ENCODE data around the gene DLG3. TPM values are rescaled to one million over a fixed set of nuclear protein-coding genes. Genes with fewer than 3 reads are reported as not detected.

DLG3 gene
- polyA plus RNA-seq, 2 of the 4 experiments (the other 2 are of a cell fraction), result 3.2 to 12.8 TPM

DNA sequence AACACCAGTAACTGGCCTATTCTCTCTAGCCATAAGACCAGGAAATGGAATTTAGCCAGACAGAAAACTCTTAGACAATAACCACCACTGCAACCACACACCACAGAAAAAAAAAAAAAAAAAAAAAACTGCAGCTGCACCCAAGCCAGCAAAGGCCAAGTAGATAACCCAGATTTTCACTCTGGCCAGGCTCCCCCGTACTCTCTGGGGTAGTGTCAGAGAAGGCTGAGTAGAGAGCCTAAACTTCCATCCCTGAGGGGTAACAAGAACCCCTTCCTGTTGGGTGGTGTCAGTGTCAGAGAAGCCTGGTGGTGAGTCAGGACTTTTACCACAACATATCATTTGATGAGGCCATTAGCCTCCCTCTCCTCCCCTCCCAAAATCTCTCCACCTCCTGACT lies 5.6 kb upstream of the DLG3 start (continued):
- TF ChIP-seq, protein P1, sequence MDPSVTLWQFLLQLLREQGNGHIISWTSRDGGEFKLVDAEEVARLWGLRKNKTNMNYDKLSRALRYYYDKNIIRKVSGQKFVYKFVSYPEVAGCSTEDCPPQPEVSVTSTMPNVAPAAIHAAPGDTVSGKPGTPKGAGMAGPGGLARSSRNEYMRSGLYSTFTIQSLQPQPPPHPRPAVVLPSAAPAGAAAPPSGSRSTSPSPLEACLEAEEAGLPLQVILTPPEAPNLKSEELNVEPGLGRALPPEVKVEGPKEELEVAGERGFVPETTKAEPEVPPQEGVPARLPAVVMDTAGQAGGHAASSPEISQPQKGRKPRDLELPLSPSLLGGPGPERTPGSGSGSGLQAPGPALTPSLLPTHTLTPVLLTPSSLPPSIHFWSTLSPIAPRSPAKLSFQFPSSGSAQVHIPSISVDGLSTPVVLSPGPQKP (IDR thresholded peaks at IDR 0.05; ENCODE audit: low read depth, low read length), result no peak
- TF ChIP-seq PHF8 (IDR thresholded peaks at IDR 0.05; ENCODE audit: borderline replicate concordance, low read depth), result no peak
- TF ChIP-seq KDM5A (IDR thresholded peaks at IDR 0.05), result no peak
- no peak for TF ChIP-seq POLR2AphosphoS2 (conservative IDR thresholded peaks at IDR 0.05; ENCODE audit: low read length)
- TF ChIP-seq HEYL (CRISPR knock-in tag; IDR thresholded peaks at IDR 0.05), result no peak
- TF ChIP-seq FOSB (CRISPR knock-in tag; IDR thresholded peaks at IDR 0.05), result no peak
- TF ChIP-seq JUNB (IDR thresholded peaks at IDR 0.05), result no peak
- no peak for TF ChIP-seq MAZ (IDR thresholded peaks at IDR 0.05; ENCODE audit: borderline replicate concordance, low read depth, low read length)

DNA sequence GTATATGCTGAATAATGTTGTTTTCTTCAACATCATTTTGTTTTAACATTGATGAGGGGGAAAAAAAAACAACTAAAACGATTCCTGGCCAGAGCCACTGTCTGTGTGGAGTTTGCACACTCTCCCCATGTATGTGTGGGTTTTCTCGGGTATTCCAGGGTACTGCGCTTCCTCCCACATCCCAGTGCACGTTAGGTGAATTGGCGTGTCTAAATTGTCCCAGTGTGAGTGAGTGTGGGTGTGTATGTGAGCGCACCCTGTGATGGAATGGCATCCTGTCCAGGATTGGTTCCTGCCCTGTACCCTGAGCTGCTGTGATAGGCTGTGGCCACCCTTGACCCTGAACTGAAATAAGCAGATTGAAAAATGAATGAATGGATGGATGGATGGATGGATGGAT lies 2.4 kb upstream of the DLG3 start:
- Histone ChIP-seq H3K27ac (no peak overlapping the region), H3K4me3 (no peak overlapping the region), H3K4me1 (0 out of 3 replicates have a peak, but pooled peaks cover 4% of the 10 kb centered on the region), H3K4me2 (no peak overlapping the region), H3K9me3 (no peaks in the 10 kb centered on the region)
- ATAC-seq (peak in 1 of 2 experiments; percentile 35; a peak in 2 of 6 replicates), FAIRE-seq (no peak), DNase-seq (ENCODE audit: low read depth in 1 of 2, low spot score in 1 of 2) (no peak)
- CTCF ChIA-PET, result interaction anchor here (1.8 to 3.9 kb wide), 3 partner anchors 8 to 19 kb away, joined by 6 to 29 read pairs (median 27); partner anchors contain the start of gene GDPD2
- 12% methylated on average over 6 of the region's 6 CpGs for WGBS (ENCODE audit: missing lambda C conversion rate)
- TF ChIP-seq KDM1A (IDR thresholded peaks at IDR 0.05; ENCODE audit: low read depth) (no peak), TP53 (CRISPR knock-in tag; IDR thresholded peaks at IDR 0.05) (no peak), MAZ (IDR thresholded peaks at IDR 0.05; ENCODE audit: borderline replicate concordance, low read depth, low read length) (no peak), RNF2 (IDR thresholded peaks at IDR 0.05; ENCODE audit: borderline replicate concordance, low read depth) (no peak), CHD2 (IDR thresholded peaks at IDR 0.05; ENCODE audit: low read length, partially characterized antibody) (no peak), HDAC2 (IDR thresholded peaks at IDR 0.05) (no peak), HOXB13 (CRISPR knock-in tag; IDR thresholded peaks at IDR 0.05; ENCODE audit: low read depth) (no peak)
- POLR2A ChIA-PET, result no interaction called here

DNA sequence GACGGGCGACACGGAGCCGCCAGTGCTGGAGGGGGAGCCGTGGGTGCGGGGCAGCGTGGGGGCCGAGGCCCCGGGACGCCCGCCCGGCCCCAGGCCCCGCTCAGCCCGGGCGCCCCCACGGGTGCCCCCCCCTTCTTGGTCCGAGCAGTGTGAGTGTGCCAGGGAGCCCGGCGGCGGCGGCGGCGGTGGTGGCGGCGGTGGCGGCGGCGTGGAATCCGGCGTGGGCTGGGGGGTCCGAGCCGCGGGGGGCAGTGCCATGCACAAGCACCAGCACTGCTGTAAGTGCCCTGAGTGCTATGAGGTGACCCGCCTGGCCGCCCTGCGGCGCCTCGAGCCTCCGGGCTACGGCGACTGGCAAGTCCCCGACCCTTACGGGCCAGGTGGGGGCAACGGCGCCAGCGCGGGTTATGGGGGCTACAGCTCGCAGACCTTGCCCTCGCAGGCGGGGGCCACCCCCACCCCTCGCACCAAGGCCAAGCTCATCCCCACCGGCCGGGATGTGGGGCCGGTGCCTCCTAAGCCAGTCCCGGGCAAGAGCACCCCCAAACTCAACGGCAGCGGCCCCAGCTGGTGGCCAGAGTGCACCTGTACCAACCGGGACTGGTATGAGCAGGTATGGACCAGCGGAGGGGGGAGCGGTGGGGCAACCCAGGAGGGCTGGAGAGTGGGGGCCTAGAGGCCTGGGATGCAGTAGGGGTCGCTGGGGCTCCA lies 466 bp downstream of the DLG3 start:
- Histone ChIP-seq H3K4me3 (peak overlapping the region; percentile 47), H3K4me2 (peak overlapping the region; percentile 95), H3K4me1 (0 out of 3 replicates have a peak, but pooled peaks cover 4% of the 10 kb centered on the region), H3K27ac (peak overlapping the region in 1 of 2 experiments; percentile 42; a peak in 3 of 6 replicates), H3K9me3 (no peaks in the 10 kb centered on the region)
- no peak for FAIRE-seq
- TF ChIP-seq FOXS1 (CRISPR knock-in tag; IDR thresholded peaks at IDR 0.05) (no peak), TP53 (CRISPR knock-in tag; IDR thresholded peaks at IDR 0.05) (no peak), ESRRA (IDR thresholded peaks at IDR 0.05; ENCODE audit: borderline replicate concordance, low read length) (no peak), FOSL2 (IDR thresholded peaks at IDR 0.05) (no peak), FOSL2 (CRISPR knock-in tag; IDR thresholded peaks at IDR 0.05) (no peak), RCOR1 (IDR thresholded peaks at IDR 0.05; ENCODE audit: low read depth, low read length) (no peak), EP300 (IDR thresholded peaks at IDR 0.05) (no peak), BHLHE40 (IDR thresholded peaks at IDR 0.05; ENCODE audit: low read depth, low read length) (no peak), SMC3 (IDR thresholded peaks at IDR 0.05) (no peak), PHF8 (IDR thresholded peaks at IDR 0.05; ENCODE audit: borderline replicate concordance, low read depth) (no peak), ZC3H11A (IDR thresholded peaks at IDR 0.05) (no peak), NFE2L2 (conservative IDR thresholded peaks at IDR 0.05; ENCODE audit: low read length) (no peak), KDM5A (IDR thresholded peaks at IDR 0.05) (no peak)
- TF ChIP-seq, protein P2, sequence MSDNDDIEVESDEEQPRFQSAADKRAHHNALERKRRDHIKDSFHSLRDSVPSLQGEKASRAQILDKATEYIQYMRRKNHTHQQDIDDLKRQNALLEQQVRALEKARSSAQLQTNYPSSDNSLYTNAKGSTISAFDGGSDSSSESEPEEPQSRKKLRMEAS (IDR thresholded peaks at IDR 0.05), result no peak
- TF ChIP-seq, protein P3, sequence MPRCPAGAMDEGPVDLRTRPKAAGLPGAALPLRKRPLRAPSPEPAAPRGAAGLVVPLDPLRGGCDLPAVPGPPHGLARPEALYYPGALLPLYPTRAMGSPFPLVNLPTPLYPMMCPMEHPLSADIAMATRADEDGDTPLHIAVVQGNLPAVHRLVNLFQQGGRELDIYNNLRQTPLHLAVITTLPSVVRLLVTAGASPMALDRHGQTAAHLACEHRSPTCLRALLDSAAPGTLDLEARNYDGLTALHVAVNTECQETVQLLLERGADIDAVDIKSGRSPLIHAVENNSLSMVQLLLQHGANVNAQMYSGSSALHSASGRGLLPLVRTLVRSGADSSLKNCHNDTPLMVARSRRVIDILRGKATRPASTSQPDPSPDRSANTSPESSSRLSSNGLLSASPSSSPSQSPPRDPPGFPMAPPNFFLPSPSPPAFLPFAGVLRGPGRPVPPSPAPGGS (IDR thresholded peaks at IDR 0.05), result no peak
- TF ChIP-seq, protein P4, sequence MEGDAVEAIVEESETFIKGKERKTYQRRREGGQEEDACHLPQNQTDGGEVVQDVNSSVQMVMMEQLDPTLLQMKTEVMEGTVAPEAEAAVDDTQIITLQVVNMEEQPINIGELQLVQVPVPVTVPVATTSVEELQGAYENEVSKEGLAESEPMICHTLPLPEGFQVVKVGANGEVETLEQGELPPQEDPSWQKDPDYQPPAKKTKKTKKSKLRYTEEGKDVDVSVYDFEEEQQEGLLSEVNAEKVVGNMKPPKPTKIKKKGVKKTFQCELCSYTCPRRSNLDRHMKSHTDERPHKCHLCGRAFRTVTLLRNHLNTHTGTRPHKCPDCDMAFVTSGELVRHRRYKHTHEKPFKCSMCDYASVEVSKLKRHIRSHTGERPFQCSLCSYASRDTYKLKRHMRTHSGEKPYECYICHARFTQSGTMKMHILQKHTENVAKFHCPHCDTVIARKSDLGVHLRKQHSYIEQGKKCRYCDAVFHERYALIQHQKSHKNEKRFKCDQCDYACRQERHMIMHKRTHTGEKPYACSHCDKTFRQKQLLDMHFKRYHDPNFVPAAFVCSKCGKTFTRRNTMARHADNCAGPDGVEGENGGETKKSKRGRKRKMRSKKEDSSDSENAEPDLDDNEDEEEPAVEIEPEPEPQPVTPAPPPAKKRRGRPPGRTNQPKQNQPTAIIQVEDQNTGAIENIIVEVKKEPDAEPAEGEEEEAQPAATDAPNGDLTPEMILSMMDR (IDR thresholded peaks at IDR 0.05), result no peak
- no peak; a peak in 1 of 6 replicates for ATAC-seq
- ChIA-PET CTCF (interaction anchor here (1.2 to 3.9 kb wide), 4 partner anchors 8 to 220 kb away, joined by 3 to 29 read pairs (median 18); no protein-coding TSS in a partner anchor), POLR2A (no interaction called here)
- WGBS (ENCODE audit: missing lambda C conversion rate), result 4% methylated on average over 4 of the region's 61 CpGs
- DNase-seq (ENCODE audit: low read depth in 1 of 2, low spot score in 1 of 2), result no peak
